GM23338 (cell line): ENCODE data around the gene USP36. TPM values are rescaled to one million over a fixed set of nuclear protein-coding genes. Genes with fewer than 3 reads are reported as not detected.

Experiments used
- ATAC-seq: fragments of 200-7000 bp; cut with Tn5 transposase; 3 replicates; pipeline ENCODE4 v1.9.1; 2020
- DNase-seq: peaks from one replicate; pipeline ENCODE4 v3.0.0-alpha.2; 2015; ENCODE audit warnings: low spot score
- H2AFZ ChIP-seq: fragments of 200-600 bp; sonication (generic); 2 replicates; pipeline ENCODE4 v1.8.0; 2016; ENCODE audit warnings: antibody characterized with exemption, mild to moderate bottlenecking, moderate library complexity
- H3F3A ChIP-seq: fragments of 200-600 bp; sonication (generic); replicated peaks from 2 replicates; pipeline ENCODE4 v1.8.0; 2017; ENCODE audit warnings: antibody characterized with exemption, mixed run types, low read depth
- H3K27ac ChIP-seq: fragments of 200-600 bp; sonication (generic); 2 replicates; pipeline ENCODE4 v1.6.1; 2016; ENCODE audit warnings: low read depth
- H3K27me3 ChIP-seq: fragments of 200-600 bp; sonication (generic); 2 replicates; pipeline ENCODE4 v1.8.0; 2016; ENCODE audit warnings: mild to moderate bottlenecking, mixed run types, moderate library complexity; ENCODE audit not compliant: insufficient read depth
- H3K36me3 ChIP-seq: fragments of 200-600 bp; sonication (generic); 2 replicates; pipeline ENCODE4 v1.8.0; 2016; ENCODE audit warnings: mild to moderate bottlenecking; ENCODE audit not compliant: insufficient read depth
- H3K4me1 ChIP-seq: fragments of 200-600 bp; sonication (generic); 2 replicates; pipeline ENCODE4 v1.8.0; 2016; ENCODE audit warnings: mild to moderate bottlenecking, moderate library complexity; ENCODE audit not compliant: insufficient read depth
- H3K4me2 ChIP-seq: fragments of 200-600 bp; sonication (generic); 2 replicates; pipeline ENCODE4 v1.7.1; 2017; ENCODE audit warnings: mixed run types
- H3K4me3 ChIP-seq: fragments of 200-600 bp; sonication (generic); 2 replicates; pipeline ENCODE4 v1.6.1; 2016; ENCODE audit warnings: mixed run types
- H3K79me2 ChIP-seq: fragments of 200-600 bp; sonication (generic); replicated peaks from 2 replicates; pipeline ENCODE4 v1.8.0; 2017; ENCODE audit warnings: mild to moderate bottlenecking; ENCODE audit not compliant: insufficient read depth
- H3K9me2 ChIP-seq: fragments of 200-600 bp; sonication (generic); 2 replicates; pipeline ENCODE4 v1.8.0; 2017; ENCODE audit not compliant: insufficient read depth
- H4K20me1 ChIP-seq: fragments of 200-600 bp; sonication (generic); replicated peaks from 2 replicates; pipeline ENCODE4 v1.8.0; 2017; ENCODE audit warnings: mild to moderate bottlenecking; ENCODE audit not compliant: insufficient read depth
- H3K27ac Mint-ChIP-seq: 2 replicates; pipeline ENCODE4 v1.8.0; 2020; ENCODE audit warnings: inconsistent platforms, mild to moderate bottlenecking, moderate library complexity, mixed read lengths
- H3K27me3 Mint-ChIP-seq: 3 replicates; pipeline ENCODE4 v1.8.0; 2022; ENCODE audit warnings: low read depth, mild to moderate bottlenecking, moderate library complexity, mixed read lengths, inconsistent platforms; ENCODE audit not compliant: insufficient read depth, poor library complexity
- H3K36me3 Mint-ChIP-seq: 3 replicates; pipeline ENCODE4 v1.8.0; 2021; ENCODE audit warnings: low read depth, mild to moderate bottlenecking, inconsistent platforms, moderate library complexity, mixed read lengths
- H3K4me1 Mint-ChIP-seq: 3 replicates; pipeline ENCODE4 v1.8.0; 2020; ENCODE audit warnings: mild to moderate bottlenecking, inconsistent platforms, mixed read lengths
- H3K4me3 Mint-ChIP-seq: 3 replicates; pipeline ENCODE4 v1.8.0; 2021; ENCODE audit warnings: moderate library complexity, mild to moderate bottlenecking, inconsistent platforms, mixed read lengths
- H3K9me3 Mint-ChIP-seq: 3 replicates; pipeline ENCODE4 v1.8.0; 2020; ENCODE audit warnings: moderate library complexity, mild to moderate bottlenecking, inconsistent platforms, mixed read lengths
- CREB1 ChIP-seq: fragments of 250-450 bp; sonication (Bioruptor Pico); IDR thresholded peaks from 2 replicates; pipeline ENCODE4 v1.5.0; 2020; ENCODE audit warnings: low read depth, mild to moderate bottlenecking, moderate library complexity
- CTCF ChIP-seq, 2 experiments: fragments of 200-600 bp in 1 of 2; sonication (generic) in 1 of 2; conservative IDR thresholded peaks; 2 replicates each; pipeline versions ENCODE4 v1.5.1 to v1.6.1; 2016 to 2017; ENCODE audit warnings: antibody characterized with exemption in 2 of 2, low read depth in 2 of 2, mild to moderate bottlenecking in 2 of 2, moderate library complexity in 1 of 2
- ETS1 ChIP-seq: IDR thresholded peaks from 2 replicates; pipeline ENCODE4 v1.6.1; 2016; ENCODE audit warnings: antibody characterized with exemption
- EZH2phosphoT487 ChIP-seq: fragments of 200-600 bp; sonication (generic); IDR thresholded peaks from one replicate; pipeline ENCODE4 v1.8.1; 2018; ENCODE audit warnings: antibody characterized with exemption; ENCODE audit not compliant: unreplicated experiment
- POLR2AphosphoS5 ChIP-seq: IDR thresholded peaks from 2 replicates; pipeline ENCODE4 v1.6.1; 2016; ENCODE audit warnings: antibody characterized with exemption, low read depth
- STAT1 ChIP-seq: IDR thresholded peaks from one replicate; pipeline ENCODE4 v1.6.1; 2016; ENCODE audit warnings: antibody characterized with exemption; ENCODE audit not compliant: unreplicated experiment
- ZNF114 ChIP-seq: fragments of 250-450 bp; sonication (Bioruptor Pico); IDR thresholded peaks from 2 replicates; pipeline ENCODE4 v1.5.0; 2020; ENCODE audit warnings: mild to moderate bottlenecking, moderate library complexity
- ZNF462 ChIP-seq: fragments of 250-450 bp; sonication (Bioruptor Pico); IDR thresholded peaks from 2 replicates; pipeline ENCODE4 v1.5.0; 2020; ENCODE audit warnings: mild to moderate bottlenecking, moderate library complexity
- polyA plus RNA-seq: library from polyadenylated mRNA; unstranded; fragments of >200 nt; fragmentation: Nextera tagmentation; extraction: Ambion mirVana; gene quantifications from 2 replicates; pipeline ENCODE4 v1.2.1, GENCODE V29; 2016
- total RNA-seq: library from RNA; depleted of rRNA; stranded (reverse); fragments of >200 nt; shearing (Covaris generic); gene quantifications from 2 replicates; pipeline ENCODE4 v1.2.3, GENCODE V29; 2014

USP36 gene
- total and polyA plus RNA-seq, 2 experiments from 2014 or later, result 36.2 to 55.5 TPM

- no peak for TF ChIP-seq ZNF114
These were observed 47.2 kb downstream of the USP36 start (continued) for GRCh38 chr17:78793415-78793814.

DNA sequence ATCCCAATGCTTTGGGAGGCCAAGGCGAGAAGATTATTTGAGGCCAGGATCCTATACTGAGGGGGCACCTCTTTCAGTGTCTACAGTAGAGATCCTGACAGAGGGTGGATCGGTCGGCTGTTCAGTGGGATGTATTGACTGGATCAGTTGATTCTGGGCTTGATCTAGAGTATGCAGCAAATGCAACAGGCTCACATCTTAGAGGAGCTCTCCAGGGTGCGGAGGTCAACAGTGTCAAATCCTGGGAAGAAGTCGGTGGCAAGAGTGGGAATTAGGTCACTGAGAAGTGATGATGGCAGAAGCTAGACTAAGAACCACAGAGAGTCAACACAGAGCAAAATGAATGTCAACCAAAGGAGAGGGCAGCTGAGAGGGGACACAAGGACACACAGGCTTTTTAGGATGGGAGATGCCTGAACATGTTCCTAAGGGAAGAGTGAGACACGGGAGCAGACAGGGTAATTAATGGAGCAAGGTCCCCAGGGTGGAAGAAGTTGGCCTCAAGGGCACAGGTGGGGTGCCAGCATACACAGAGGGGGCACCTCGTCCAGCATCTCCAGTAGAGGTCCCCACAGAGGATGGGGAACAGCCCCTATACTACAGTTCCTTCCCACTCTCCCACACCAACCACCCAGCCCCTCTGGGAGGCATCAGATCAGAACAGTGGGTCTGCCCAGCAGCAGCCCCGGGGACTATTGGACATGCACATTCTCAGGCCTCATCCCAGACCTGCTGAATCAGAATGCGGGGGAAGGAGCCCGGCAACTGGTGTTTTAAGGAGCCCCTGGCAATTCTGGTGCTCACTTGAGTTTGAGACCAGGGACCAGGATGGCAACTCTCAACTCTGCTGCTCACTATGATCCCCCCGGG, 48.5 kb downstream of the USP36 start:
- peak overlapping the region; percentile 78 for H3K27ac Mint-ChIP-seq
- H3K27ac ChIP-seq, result peak overlapping the region; percentile 39; the same call in 1 of the 2 replicates
- DNase-seq (no peak), ATAC-seq (no peak)
- H3F3A ChIP-seq, result no peaks in the 10 kb centered on the region
- no peaks in the 10 kb centered on the region for H3K79me2 ChIP-seq
- peaks cover 4% of the 10 kb centered on the region for H3K27me3 Mint-ChIP-seq
- no peak overlapping the region for H2AFZ ChIP-seq
- H3K9me3 Mint-ChIP-seq, result no peaks in the 10 kb centered on the region
- no peaks in the 10 kb centered on the region for H3K27me3 ChIP-seq
- TF ChIP-seq POLR2AphosphoS5 (no peak), STAT1 (no peak), EZH2phosphoT487 (no peak), ZNF462 (no peak), CREB1 (no peak), CTCF (conservative IDR thresholded peaks at IDR 0.05; ENCODE audit: low read depth in 2 of 2) (peak in 1 of 2 experiments; percentile 2; a peak in 1 of 4 replicates), ETS1 (no peak), ZNF114 (no peak)
- H3K36me3 Mint-ChIP-seq, result peaks cover 42% of the 10 kb centered on the region
- H3K4me2 ChIP-seq, result no peak overlapping the region
- H3K4me3 Mint-ChIP-seq, result no peak overlapping the region
- peaks cover 7% of the 10 kb centered on the region; the same call in 2 of the 3 replicates for H3K4me1 Mint-ChIP-seq
- no peaks in the 10 kb centered on the region for H3K9me2 ChIP-seq
- peaks cover 12% of the 10 kb centered on the region; the same call in 1 of the 2 replicates for H3K36me3 ChIP-seq
- no peaks in the 10 kb centered on the region for H3K4me1 ChIP-seq
- H3K4me3 ChIP-seq, result no peak overlapping the region
- no peaks in the 10 kb centered on the region; the same call in 1 of the 2 replicates for H4K20me1 ChIP-seq
